NCI-H2196 (cell line): Measurements from ENCODE around the gene ZNHIT3.
"Not testable (repeated sequence)": the region's sequence is repeated elsewhere in the genome, so short reads cannot be mapped to it uniquely, and the experiment has no call there.

ENCODE experiments used
- DNase-seq: peaks from one replicate; lab custom pipeline; 2025; ENCODE audit not compliant: unreplicated experiment; lab: John Stamatoyannopoulos, UW

The ZNHIT3 gene

GRCh38 chr17:36486204-36487194, at the start of gene ZNHIT3:
Gene ZNHIT3 (plus strand): TSS chr17:36486681. CDS start chr17:36486700, 19 bp downstream.
- DNase-seq, result peak; percentile 81

- DNase-seq, result not testable (repeated sequence)
Observed at GRCh38 chr17:36441792-36442191, 44.7 kb upstream of the ZNHIT3 start.

DNA sequence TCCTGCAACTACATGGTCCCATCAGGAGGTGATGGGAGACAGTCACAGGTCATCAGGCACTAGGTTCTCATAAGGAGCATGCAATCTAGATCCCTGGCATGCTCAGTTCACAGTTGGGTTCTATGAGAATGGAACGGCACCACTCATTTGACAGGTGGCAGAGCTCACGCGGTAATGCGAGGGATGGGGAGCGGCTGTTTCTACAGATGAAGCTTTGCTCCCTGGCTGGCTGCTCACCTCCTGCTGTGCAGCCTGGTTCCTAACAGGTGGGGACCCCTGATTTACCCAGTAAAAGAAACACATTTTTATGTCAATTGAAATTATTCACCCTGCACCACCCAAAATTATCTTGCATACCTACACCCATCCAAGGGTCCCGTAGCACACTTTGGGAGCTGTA, 42.7 kb upstream of the ZNHIT3 start:
- DNase-seq, result no peak

DNA sequence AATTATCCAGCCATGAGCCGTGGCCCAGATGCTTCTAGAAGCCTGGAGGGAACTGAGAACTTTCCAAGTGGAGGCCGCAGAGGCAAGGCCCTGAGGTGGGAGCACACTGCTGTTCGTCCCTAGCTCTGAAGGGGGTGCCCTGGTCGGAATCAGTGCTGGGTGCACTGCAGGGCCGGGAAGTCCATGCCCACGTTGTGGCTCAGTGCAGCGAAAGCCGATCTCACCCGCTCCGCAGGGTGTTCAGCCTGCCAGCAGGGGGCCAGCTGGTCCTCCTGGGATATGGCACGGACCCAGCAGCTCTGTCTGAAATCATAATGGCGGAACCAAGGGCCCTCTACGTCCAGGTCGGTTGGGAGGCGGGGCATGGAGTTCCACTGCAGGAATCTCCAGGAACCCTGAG, 36.5 kb upstream of the ZNHIT3 start:
- DNase-seq, result not testable (repeated sequence)

- DNase-seq, result not testable (repeated sequence)
Observed at GRCh38 chr17:36452888-36453287, 33.6 kb upstream of the ZNHIT3 start.

GRCh38 chr17:36457701-36458100, 28.8 kb upstream of the ZNHIT3 start:
- DNase-seq, result not testable (repeated sequence)

- no peak for DNase-seq
Observed at GRCh38 chr17:36459045-36459444, 27.4 kb upstream of the ZNHIT3 start.

GRCh38 chr17:36459601-36460000, 26.9 kb upstream of the ZNHIT3 start:
- no peak for DNase-seq

- DNase-seq, result no peak
Observed at GRCh38 chr17:36460265-36460937, 26.1 kb upstream of the ZNHIT3 start.

DNA sequence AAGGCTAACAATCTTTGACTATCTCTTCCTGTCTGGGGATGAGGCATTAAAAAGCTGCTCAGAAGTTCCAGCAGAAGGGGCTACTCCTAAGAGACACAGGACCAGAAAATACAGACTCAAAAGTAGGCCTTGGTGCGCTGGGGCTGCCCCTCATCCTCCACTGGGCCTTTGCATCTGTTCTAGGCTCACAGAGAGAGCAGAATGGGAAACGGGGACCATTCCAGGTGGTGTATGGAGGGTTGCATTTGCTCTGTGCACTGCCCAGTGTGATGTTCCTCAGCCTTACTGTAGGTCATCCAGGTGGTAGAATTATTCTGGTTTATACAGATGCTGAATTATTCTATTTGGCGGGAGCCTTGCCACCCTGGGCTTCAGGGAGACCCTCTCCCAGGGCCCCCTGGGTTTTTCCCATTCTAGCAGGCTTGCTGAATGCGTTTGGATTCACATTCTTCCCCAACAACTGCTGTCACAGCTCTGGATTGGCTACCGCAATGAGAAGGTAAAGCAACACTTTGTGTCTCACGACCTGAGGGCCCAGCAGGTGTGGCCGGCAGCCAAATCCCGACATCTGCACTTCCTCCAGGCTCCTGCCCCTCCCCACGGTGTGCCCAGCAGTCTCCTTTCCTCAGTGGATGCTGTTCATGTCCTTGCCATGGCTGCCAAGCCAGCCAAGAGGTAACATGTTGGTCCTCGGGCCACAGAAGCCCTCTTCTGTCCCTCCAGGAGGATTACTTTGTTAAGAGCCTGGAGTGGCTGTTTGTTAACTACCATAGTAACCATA, 25.0 kb upstream of the ZNHIT3 start:
- no peak for DNase-seq

DNA sequence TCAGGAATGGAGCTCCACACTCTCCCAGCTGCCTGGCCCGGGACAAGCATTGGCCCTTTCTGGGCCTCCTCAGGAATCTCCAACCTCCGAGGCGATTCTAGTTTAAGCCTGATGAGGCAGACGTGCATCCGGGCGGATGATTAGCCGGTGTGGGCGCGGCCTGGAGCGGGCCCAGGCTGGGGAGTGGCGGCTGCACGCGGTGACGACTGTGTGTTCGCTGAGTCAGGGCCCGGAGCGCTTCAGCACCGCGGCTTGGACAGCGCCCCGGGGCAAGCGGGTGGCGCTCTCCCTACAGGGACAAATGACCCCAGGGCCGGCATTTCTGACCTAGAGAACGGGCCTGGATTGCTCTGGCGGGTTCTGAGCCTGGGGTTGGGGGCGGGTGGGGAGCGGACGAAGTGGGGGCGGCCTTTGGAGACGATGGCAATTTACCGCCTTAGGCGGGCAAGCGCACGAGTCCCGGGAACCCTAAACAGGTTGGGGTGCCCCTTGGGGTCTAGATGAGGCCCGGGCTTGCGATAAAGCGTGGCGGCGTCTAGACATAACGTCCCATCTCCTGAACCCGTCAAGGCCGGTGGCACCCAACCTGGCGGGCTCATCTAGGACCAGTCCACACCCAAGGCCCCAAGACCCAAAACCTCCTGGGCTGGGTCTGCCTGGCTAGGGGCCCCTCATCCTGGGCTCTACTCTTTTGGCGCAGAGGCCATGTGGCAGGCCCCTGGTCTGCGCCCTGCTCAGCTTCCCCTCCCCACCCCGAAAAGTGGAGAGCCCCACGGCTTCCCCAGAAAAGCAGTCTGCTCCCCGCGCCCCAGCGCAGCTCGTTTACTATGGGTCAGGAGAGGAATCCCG, 22.3 kb upstream of the ZNHIT3 start:
- DNase-seq, result no peak

DNA sequence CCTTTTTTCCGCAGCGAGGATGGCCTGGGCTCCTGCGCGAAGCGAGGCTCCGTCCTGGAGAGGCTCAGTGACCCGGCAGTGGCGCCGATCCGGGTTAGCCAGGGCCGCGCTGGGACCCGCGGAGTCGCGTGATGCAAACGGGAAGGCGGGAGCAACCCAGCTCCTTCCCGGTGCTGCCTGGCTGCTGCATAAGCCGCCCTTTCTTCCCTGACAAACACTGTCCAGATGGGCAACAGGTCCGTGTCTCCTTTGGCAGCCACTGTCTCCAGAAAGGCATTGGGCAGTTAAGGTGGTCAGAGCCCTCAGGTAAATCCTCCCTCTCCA, 21.8 kb upstream of the ZNHIT3 start:
- no peak for DNase-seq

GRCh38 chr17:36468903-36469635, 17.4 kb upstream of the ZNHIT3 start:
- DNase-seq, result no peak

DNA sequence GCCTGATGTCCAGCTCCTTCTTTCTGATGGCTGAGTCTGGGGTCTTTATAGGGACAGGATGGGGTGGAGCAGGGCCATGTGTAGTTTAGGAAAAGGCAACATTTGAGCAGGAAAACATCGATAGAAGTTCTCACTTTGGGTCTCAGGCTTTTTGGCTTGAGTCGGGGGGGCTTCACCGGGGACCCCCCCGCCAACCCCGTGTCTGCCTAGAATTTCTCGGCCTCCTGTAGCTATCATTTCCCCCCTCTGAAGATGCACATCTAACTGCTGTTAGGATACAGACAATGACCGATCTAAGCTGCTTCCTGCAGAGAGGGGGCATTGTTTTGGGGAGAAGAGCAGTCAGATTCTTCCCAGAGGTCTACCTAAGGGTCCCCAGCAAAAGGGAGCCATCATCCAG, 16.7 kb upstream of the ZNHIT3 start:
- DNase-seq, result no peak

DNA sequence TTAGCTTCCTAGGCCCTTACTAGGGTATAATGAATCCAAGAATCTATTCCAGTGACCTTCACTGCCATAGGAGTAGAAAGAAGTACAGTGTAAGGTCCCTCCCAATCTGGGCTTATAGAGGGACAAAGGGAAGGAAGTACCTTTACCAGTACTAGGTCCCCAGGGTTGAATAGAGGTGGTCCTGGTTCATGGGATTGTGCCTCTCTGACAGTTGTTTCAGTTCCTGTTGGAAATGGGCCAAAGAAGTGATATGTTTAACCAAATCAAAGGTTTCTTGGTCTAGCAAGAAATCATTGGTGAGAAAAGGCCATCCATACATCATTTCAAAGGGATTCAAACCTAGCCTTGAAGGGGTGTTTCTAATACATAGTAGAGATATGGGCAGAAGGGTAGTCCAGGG, 16.0 kb upstream of the ZNHIT3 start:
- no peak for DNase-seq

DNA sequence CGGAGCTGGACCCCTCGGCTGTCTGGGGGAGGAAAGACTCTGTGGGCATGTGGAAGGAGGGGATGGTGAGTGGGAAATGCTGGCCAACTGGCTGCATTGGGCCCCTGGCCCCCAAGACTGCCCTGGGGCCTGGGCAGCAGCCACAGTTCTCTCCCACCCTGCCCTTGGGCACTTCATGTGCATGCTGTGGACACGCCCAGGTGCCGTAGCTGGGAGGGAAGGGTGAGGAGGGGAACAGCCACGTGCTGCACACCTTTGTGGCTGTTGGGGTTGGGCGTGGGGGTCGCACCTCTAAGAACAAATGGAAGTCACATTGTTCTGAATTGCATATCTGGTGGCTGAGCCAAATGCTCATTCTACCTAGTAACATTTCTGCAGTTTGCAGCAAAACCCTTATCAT, 11.9 kb upstream of the ZNHIT3 start:
- DNase-seq, result no peak

GRCh38 chr17:36475346-36475970, 11.0 kb upstream of the ZNHIT3 start:
- DNase-seq, result peak; percentile 38

GRCh38 chr17:36481829-36482228, 4.7 kb upstream of the ZNHIT3 start:
- no peak for DNase-seq
